Measurements from ENCODE around the gene MINDY4.

DNA sequence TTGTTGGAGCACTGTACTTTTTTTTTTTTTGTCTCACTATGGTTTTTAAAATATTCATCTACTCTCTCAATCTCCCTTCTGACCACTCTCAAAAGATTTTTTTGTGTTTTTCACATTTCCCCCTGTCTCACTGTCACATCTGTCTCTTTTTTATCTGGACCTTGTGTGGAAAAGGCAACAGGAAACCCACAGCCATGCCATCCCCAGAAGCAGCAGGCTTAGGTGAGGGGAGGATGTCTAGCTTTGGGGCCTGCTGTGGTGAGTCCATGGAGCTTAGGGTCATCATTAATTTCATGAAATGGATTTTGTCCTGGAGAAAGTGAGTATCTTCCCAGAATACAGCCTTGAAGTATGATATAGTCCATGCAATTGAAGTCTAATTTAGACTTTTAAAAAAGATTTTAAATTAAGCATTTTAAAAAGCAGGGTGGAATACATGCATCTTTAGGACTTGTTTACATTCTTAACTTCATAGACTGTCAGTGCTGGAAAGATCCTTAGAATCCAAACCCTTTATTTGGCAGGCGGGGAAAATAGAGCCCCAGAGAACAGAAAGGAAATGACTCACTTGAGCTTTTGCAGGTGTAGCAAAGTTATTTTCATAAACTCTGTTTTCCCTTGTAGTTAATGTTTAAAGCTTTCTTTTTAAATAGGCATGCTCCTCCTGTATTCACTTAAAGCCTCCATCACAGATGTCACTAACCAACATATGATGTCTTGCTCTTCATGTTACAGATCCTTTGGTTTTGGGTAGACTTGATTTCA is 25.1 kb downstream of the MINDY4 start:
- no peak for TF ChIP-seq EP300 (IDR thresholded peaks at IDR 0.05)
- TF ChIP-seq, protein P1, sequence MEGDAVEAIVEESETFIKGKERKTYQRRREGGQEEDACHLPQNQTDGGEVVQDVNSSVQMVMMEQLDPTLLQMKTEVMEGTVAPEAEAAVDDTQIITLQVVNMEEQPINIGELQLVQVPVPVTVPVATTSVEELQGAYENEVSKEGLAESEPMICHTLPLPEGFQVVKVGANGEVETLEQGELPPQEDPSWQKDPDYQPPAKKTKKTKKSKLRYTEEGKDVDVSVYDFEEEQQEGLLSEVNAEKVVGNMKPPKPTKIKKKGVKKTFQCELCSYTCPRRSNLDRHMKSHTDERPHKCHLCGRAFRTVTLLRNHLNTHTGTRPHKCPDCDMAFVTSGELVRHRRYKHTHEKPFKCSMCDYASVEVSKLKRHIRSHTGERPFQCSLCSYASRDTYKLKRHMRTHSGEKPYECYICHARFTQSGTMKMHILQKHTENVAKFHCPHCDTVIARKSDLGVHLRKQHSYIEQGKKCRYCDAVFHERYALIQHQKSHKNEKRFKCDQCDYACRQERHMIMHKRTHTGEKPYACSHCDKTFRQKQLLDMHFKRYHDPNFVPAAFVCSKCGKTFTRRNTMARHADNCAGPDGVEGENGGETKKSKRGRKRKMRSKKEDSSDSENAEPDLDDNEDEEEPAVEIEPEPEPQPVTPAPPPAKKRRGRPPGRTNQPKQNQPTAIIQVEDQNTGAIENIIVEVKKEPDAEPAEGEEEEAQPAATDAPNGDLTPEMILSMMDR (IDR thresholded peaks at IDR 0.05) = no peak
- TF ChIP-seq POLR2AphosphoS5 (IDR thresholded peaks at IDR 0.05) = no peak
